ENCODE results near the gene ADPRH. TPM values are rescaled to one million over a fixed set of nuclear protein-coding genes. Genes with fewer than 3 reads are reported as not detected.

ADPRH gene
- total RNA-seq, 1 donor from 2014 or later, result 2.6 TPM

GRCh38 chr3:119553823-119554415 lies 25.4 kb upstream of the ADPRH start:
- no peak overlapping the region for H3K27ac ChIP-seq (ENCODE audit: low read depth, low read length)
- H3K4me2 ChIP-seq (ENCODE audit: low read length), result no peak overlapping the region
- no peaks in the 10 kb centered on the region for H3K36me3 ChIP-seq (ENCODE audit: insufficient read depth, low read length)
- no peaks in the 10 kb centered on the region for H4K20me1 ChIP-seq (ENCODE audit: insufficient read depth, low read length)
- H2AFZ ChIP-seq (ENCODE audit: low read depth, low read length), result no peak overlapping the region
- no peak for FAIRE-seq
- H3K27me3 Mint-ChIP-seq (ENCODE audit: low read depth, unreplicated experiment), result peaks cover 31% of the 10 kb centered on the region
- H3K27ac Mint-ChIP-seq (ENCODE audit: unreplicated experiment), result no peak overlapping the region
- TF ChIP-seq CTCF (IDR thresholded peaks at IDR 0.05; ENCODE audit: insufficient read depth, low read depth, low read length) (no peak), EZH2 (IDR thresholded peaks at IDR 0.05; ENCODE audit: insufficient read depth, low read length) (no peak)
- no peak overlapping the region for H3K4me3 Mint-ChIP-seq (ENCODE audit: unreplicated experiment)
- no peaks in the 10 kb centered on the region for H3K79me2 ChIP-seq (ENCODE audit: insufficient read depth, low read length)
- no peaks in the 10 kb centered on the region for H3K9me3 ChIP-seq (ENCODE audit: insufficient read depth, low read depth, low read length)
- H3K36me3 Mint-ChIP-seq (ENCODE audit: low read depth, unreplicated experiment), result no peaks in the 10 kb centered on the region
- H3K9me3 Mint-ChIP-seq (ENCODE audit: unreplicated experiment), result peaks cover 4% of the 10 kb centered on the region
- no peaks in the 10 kb centered on the region for H3K4me1 ChIP-seq (ENCODE audit: insufficient read depth, low read length)
- H3K4me1 Mint-ChIP-seq (ENCODE audit: low read depth, unreplicated experiment), result no peaks in the 10 kb centered on the region
- H3K27me3 ChIP-seq (ENCODE audit: insufficient read depth, low read length), result peaks cover 6% of the 10 kb centered on the region
- no peak overlapping the region for H3K4me3 ChIP-seq (ENCODE audit: insufficient read depth, low read depth, low read length)
- DNase-seq (ENCODE audit: low read depth), result no peak
- no peak overlapping the region for H3K9ac ChIP-seq (ENCODE audit: low read length)

- FAIRE-seq (no peak), DNase-seq (ENCODE audit: low read depth) (no peak)
- H3K9ac ChIP-seq (ENCODE audit: low read length), result no peak overlapping the region
- no peak overlapping the region for H2AFZ ChIP-seq (ENCODE audit: low read depth, low read length)
- Mint-ChIP-seq H3K4me1 (ENCODE audit: low read depth, unreplicated experiment) (no peaks in the 10 kb centered on the region), H3K9me3 (ENCODE audit: unreplicated experiment) (no peaks in the 10 kb centered on the region), H3K4me3 (ENCODE audit: unreplicated experiment) (no peak overlapping the region), H3K27ac (ENCODE audit: unreplicated experiment) (no peak overlapping the region), H3K36me3 (ENCODE audit: low read depth, unreplicated experiment) (no peaks in the 10 kb centered on the region), H3K27me3 (ENCODE audit: low read depth, unreplicated experiment) (peaks cover 28% of the 10 kb centered on the region)
- H3K79me2 ChIP-seq (ENCODE audit: insufficient read depth, low read length), result no peaks in the 10 kb centered on the region
- H4K20me1 ChIP-seq (ENCODE audit: insufficient read depth, low read length), result no peaks in the 10 kb centered on the region
- no peaks in the 10 kb centered on the region for H3K36me3 ChIP-seq (ENCODE audit: insufficient read depth, low read length)
- no peaks in the 10 kb centered on the region for H3K4me1 ChIP-seq (ENCODE audit: insufficient read depth, low read length)
- TF ChIP-seq EZH2 (IDR thresholded peaks at IDR 0.05; ENCODE audit: insufficient read depth, low read length) (no peak), CTCF (IDR thresholded peaks at IDR 0.05; ENCODE audit: insufficient read depth, low read depth, low read length) (no peak)
- no peak overlapping the region for H3K4me3 ChIP-seq (ENCODE audit: insufficient read depth, low read depth, low read length)
- H3K9me3 ChIP-seq (ENCODE audit: insufficient read depth, low read depth, low read length), result no peaks in the 10 kb centered on the region
- no peak overlapping the region for H3K4me2 ChIP-seq (ENCODE audit: low read length)
- H3K27me3 ChIP-seq (ENCODE audit: insufficient read depth, low read length), result peaks cover 6% of the 10 kb centered on the region
- H3K27ac ChIP-seq (ENCODE audit: low read depth, low read length), result no peak overlapping the region
Observed at GRCh38 chr3:119555309-119555735, 24.0 kb upstream of the ADPRH start.

GRCh38 chr3:119555929-119556328 lies 23.4 kb upstream of the ADPRH start:
- H3K4me1 ChIP-seq (ENCODE audit: insufficient read depth, low read length), result no peaks in the 10 kb centered on the region
- DNase-seq (ENCODE audit: low read depth), result no peak
- Mint-ChIP-seq H3K27ac (ENCODE audit: unreplicated experiment) (no peak overlapping the region), H3K36me3 (ENCODE audit: low read depth, unreplicated experiment) (no peaks in the 10 kb centered on the region), H3K27me3 (ENCODE audit: low read depth, unreplicated experiment) (peaks cover 28% of the 10 kb centered on the region), H3K9me3 (ENCODE audit: unreplicated experiment) (no peaks in the 10 kb centered on the region), H3K4me3 (ENCODE audit: unreplicated experiment) (no peak overlapping the region), H3K4me1 (ENCODE audit: low read depth, unreplicated experiment) (no peaks in the 10 kb centered on the region)
- no peak overlapping the region for H3K27ac ChIP-seq (ENCODE audit: low read depth, low read length)
- no peak overlapping the region for H3K4me3 ChIP-seq (ENCODE audit: insufficient read depth, low read depth, low read length)
- H3K27me3 ChIP-seq (ENCODE audit: insufficient read depth, low read length), result peaks cover 6% of the 10 kb centered on the region
- no peak for FAIRE-seq
- no peak overlapping the region for H3K9ac ChIP-seq (ENCODE audit: low read length)
- no peak overlapping the region for H2AFZ ChIP-seq (ENCODE audit: low read depth, low read length)
- H3K9me3 ChIP-seq (ENCODE audit: insufficient read depth, low read depth, low read length), result no peaks in the 10 kb centered on the region
- no peak overlapping the region for H3K4me2 ChIP-seq (ENCODE audit: low read length)
- TF ChIP-seq CTCF (IDR thresholded peaks at IDR 0.05; ENCODE audit: insufficient read depth, low read depth, low read length) (no peak), EZH2 (IDR thresholded peaks at IDR 0.05; ENCODE audit: insufficient read depth, low read length) (peak; percentile 17)
- H4K20me1 ChIP-seq (ENCODE audit: insufficient read depth, low read length), result no peaks in the 10 kb centered on the region
- no peaks in the 10 kb centered on the region for H3K36me3 ChIP-seq (ENCODE audit: insufficient read depth, low read length)
- H3K79me2 ChIP-seq (ENCODE audit: insufficient read depth, low read length), result no peaks in the 10 kb centered on the region
